MM.1S (cell line): ENCODE data around the gene ICA1L.

Source experiments
- CTCF ChIP-seq: fragments of 300-600 bp; sonication (generic); IDR thresholded peaks from 2 replicates; pipeline ENCODE4 v1.5.1; 2016; ENCODE audit warnings: antibody characterized with exemption, low read length, mixed read lengths
- EZH2 ChIP-seq: fragments of 300-600 bp; sonication (generic); optimal IDR thresholded peaks from 2 replicates; pipeline ENCODE3; 2017; ENCODE audit warnings: low read depth, mild to moderate bottlenecking, antibody characterized with exemption, low read length, mixed read lengths
- EZH2phosphoT487 ChIP-seq: fragments of 300-600 bp; sonication (generic); IDR thresholded peaks from 2 replicates; pipeline ENCODE4 v1.6.1; 2018; ENCODE audit warnings: antibody characterized with exemption, low read length

GRCh38 chr2:202813387-202813786, 58.2 kb downstream of the ICA1L start:
- TF ChIP-seq CTCF (no peak), EZH2 (no peak), EZH2phosphoT487 (no peak)
